WTC11 (cell line): ENCODE measurements around the gene DDX5. TPM values are rescaled to one million over a fixed set of nuclear protein-coding genes. Genes with fewer than 3 reads are reported as not detected.
A peak's percentile ranks its signal among the peaks of the same experiment; 100 is the strongest.
"Not testable (repeated sequence)": the region's sequence is repeated elsewhere in the genome, so short reads cannot be mapped to it uniquely, and the experiment has no call there.

Source experiments
- ATAC-seq: fragments of 200-7000 bp; cut with Tn5 transposase; 2 replicates; pipeline ENCODE4 v1.10.0; 2021; ENCODE audit warnings: mild to moderate bottlenecking, moderate library complexity
- CTCF ChIA-PET: fragments of 300-600 bp; sonication (Branson Sonifier 250); formaldehyde crosslinking; loops from one replicate; lab custom pipeline; 2021; ENCODE audit warnings: antibody characterized with exemption; lab: Charles Lee
- POLR2A ChIA-PET: fragments of 350-600 bp; sonication (Branson Sonifier 250); formaldehyde crosslinking; loops from one replicate; lab custom pipeline; 2021; ENCODE audit warnings: antibody characterized with exemption; lab: Charles Lee
- DNase-seq: peaks from one replicate; pipeline ENCODE4 v3.0.0; 2021; ENCODE audit warnings: low spot score
- H3K27ac Mint-ChIP-seq: 2 replicates; pipeline ENCODE4 v1.8.0; 2021; ENCODE audit warnings: mixed read lengths
- H3K27me3 Mint-ChIP-seq: 2 replicates; pipeline ENCODE4 v1.8.0; 2021; ENCODE audit warnings: low read depth, mild to moderate bottlenecking, moderate library complexity, mixed read lengths
- H3K36me3 Mint-ChIP-seq: 2 replicates; pipeline ENCODE4 v1.8.0; 2021; ENCODE audit warnings: mixed read lengths
- H3K4me1 Mint-ChIP-seq: 2 replicates; pipeline ENCODE4 v1.8.0; 2022; ENCODE audit warnings: mixed read lengths
- H3K4me3 Mint-ChIP-seq: 2 replicates; pipeline ENCODE4 v1.8.0; 2021; ENCODE audit warnings: mild to moderate bottlenecking, moderate library complexity, mixed read lengths
- H3K9me3 Mint-ChIP-seq: 2 replicates; pipeline ENCODE4 v1.8.0; 2021; ENCODE audit warnings: mixed read lengths
- AFF4 ChIP-seq: sonication (generic); formaldehyde crosslinking; IDR thresholded peaks from 2 replicates; pipeline ENCODE4 v1.8.1; 2023; ENCODE audit warnings: mild to moderate bottlenecking, missing genetic modification reagents, borderline replicate concordance
- CREM ChIP-seq: sonication (generic); formaldehyde crosslinking; IDR thresholded peaks from 2 replicates; pipeline ENCODE4 v1.8.1; 2022; ENCODE audit warnings: mild to moderate bottlenecking, missing genetic modification reagents, moderate library complexity
- GABPB1 ChIP-seq: sonication (generic); formaldehyde crosslinking; IDR thresholded peaks from 2 replicates; pipeline ENCODE4 v1.8.1; 2023; ENCODE audit warnings: mild to moderate bottlenecking, missing genetic modification reagents
- GRHL2 ChIP-seq: fragments of 250-450 bp; sonication (Bioruptor Pico); IDR thresholded peaks from 2 replicates; pipeline ENCODE4 v1.8.0; 2022; ENCODE audit warnings: mild to moderate bottlenecking, moderate library complexity; ENCODE audit not compliant: insufficient replicate concordance, severe bottlenecking
- GTF2I ChIP-seq: fragments of 250-450 bp; sonication (Bioruptor Pico); conservative IDR thresholded peaks from 2 replicates; pipeline ENCODE4 v1.4.0; 2021; ENCODE audit warnings: mild to moderate bottlenecking
- MLX ChIP-seq: sonication (generic); formaldehyde crosslinking; IDR thresholded peaks from 2 replicates; pipeline ENCODE4 v1.8.1; 2023; ENCODE audit warnings: mild to moderate bottlenecking, missing genetic modification reagents, moderate library complexity
- MYBL2 ChIP-seq: sonication (generic); formaldehyde crosslinking; IDR thresholded peaks from 2 replicates; pipeline ENCODE4 v1.8.1; 2023; ENCODE audit warnings: mild to moderate bottlenecking, moderate library complexity, missing genetic modification reagents
- OVOL2 ChIP-seq: fragments of 250-450 bp; sonication (Bioruptor Pico); IDR thresholded peaks from 2 replicates; pipeline ENCODE4 v1.9.0; 2021; ENCODE audit warnings: mild to moderate bottlenecking, borderline replicate concordance
- RORB ChIP-seq: fragments of 250-450 bp; sonication (Bioruptor Pico); IDR thresholded peaks from 2 replicates; pipeline ENCODE4 v1.9.0; 2021; ENCODE audit warnings: mild to moderate bottlenecking
- SMAD4 ChIP-seq: sonication (generic); formaldehyde crosslinking; IDR thresholded peaks from 2 replicates; pipeline ENCODE4 v1.8.0; 2022; ENCODE audit warnings: mild to moderate bottlenecking, missing genetic modification reagents
- ZNF121 ChIP-seq: sonication (generic); formaldehyde crosslinking; IDR thresholded peaks from 2 replicates; pipeline ENCODE4 v1.8.0; 2023; ENCODE audit warnings: missing genetic modification reagents
- ZNF532 ChIP-seq: fragments of 250-450 bp; sonication (Bioruptor Pico); IDR thresholded peaks from 2 replicates; pipeline ENCODE4 v1.9.0; 2021; ENCODE audit warnings: mild to moderate bottlenecking, borderline replicate concordance
- total RNA-seq: library from RNA; stranded (reverse); gene quantifications from 3 replicates; pipeline ENCODE4 v1.2.3, GENCODE V29; 2021

DDX5 gene
- total RNA-seq, 1 experiment from 2014 or later, result 612 TPM

- peak; percentile 76; the same call in 1 of the 2 replicates for TF ChIP-seq ZNF532 (CRISPR knock-in tag)
- TF ChIP-seq ZNF121 (CRISPR knock-in tag), result no peak
- peak; percentile 73; the same call in 1 of the 2 replicates for TF ChIP-seq RORB
- peak; percentile 73 for TF ChIP-seq GABPB1
- 0 out of 2 replicates have a peak, but pooled peaks have one; percentile 17 for TF ChIP-seq CREM (CRISPR knock-in tag)
- TF ChIP-seq MLX (CRISPR knock-in tag), result no peak
- no peak for TF ChIP-seq SMAD4 (CRISPR knock-in tag)
- TF ChIP-seq MYBL2 (CRISPR knock-in tag), result no peak
- no peak for TF ChIP-seq OVOL2
- TF ChIP-seq AFF4, result no peak
- TF ChIP-seq GRHL2 (CRISPR knock-in tag), result no peak
- TF ChIP-seq, all 79 proteins: peak for 24
These were observed 9.1 kb downstream of the DDX5 start, which contains the start of gene POLG2 (continued) for GRCh38 chr17:64496786-64497564.

GRCh38 chr17:64496348-64496785 lies 9.7 kb downstream of the DDX5 start:
- no peak for TF ChIP-seq GTF2I (CRISPR knock-in tag)
- ChIA-PET POLR2A (interaction anchor here (2.7 kb wide), 1 partner anchor 10 kb away, joined by 53 read pairs; the partner anchor contains the start of genes CEP95 and DDX5), CTCF (interaction anchor here (0.6 to 2.7 kb wide), 8 partner anchors 9 to 630 kb away, joined by 3 to 32 read pairs (median 3); partner anchors contain the start of genes CEP95 and DDX5)
- Mint-ChIP-seq H3K27ac (peak overlapping the region; percentile 98), H3K27me3 (no peaks in the 10 kb centered on the region), H3K9me3 (peaks cover 8% of the 10 kb centered on the region), H3K4me3 (peak overlapping the region; percentile 100), H3K4me1 (peaks cover 49% of the 10 kb centered on the region), H3K36me3 (peaks cover 52% of the 10 kb centered on the region)
- DNase-seq, result no peak
- peak; percentile 3 for ATAC-seq

- ChIA-PET POLR2A (interaction anchor here (2.7 kb wide), 1 partner anchor 11 kb away, joined by 53 read pairs; the partner anchor contains the start of genes CEP95 and DDX5), CTCF (interaction anchor here (2.7 kb wide), 1 partner anchor 75 kb away, joined by 32 read pairs; no protein-coding TSS in a partner anchor)
- not testable (repeated sequence) for H3K27me3 Mint-ChIP-seq, H3K27ac Mint-ChIP-seq, ATAC-seq, DNase-seq
- Mint-ChIP-seq H3K9me3 (peaks cover 10% of the 10 kb centered on the region), H3K4me1 (peaks cover 40% of the 10 kb centered on the region), H3K4me3 (peak overlapping the region; percentile 100), H3K36me3 (peaks cover 52% of the 10 kb centered on the region)
These were observed 10.8 kb downstream of the DDX5 start for GRCh38 chr17:64495300-64495699.
